Measurements from ENCODE around the gene NAPA.

DNA sequence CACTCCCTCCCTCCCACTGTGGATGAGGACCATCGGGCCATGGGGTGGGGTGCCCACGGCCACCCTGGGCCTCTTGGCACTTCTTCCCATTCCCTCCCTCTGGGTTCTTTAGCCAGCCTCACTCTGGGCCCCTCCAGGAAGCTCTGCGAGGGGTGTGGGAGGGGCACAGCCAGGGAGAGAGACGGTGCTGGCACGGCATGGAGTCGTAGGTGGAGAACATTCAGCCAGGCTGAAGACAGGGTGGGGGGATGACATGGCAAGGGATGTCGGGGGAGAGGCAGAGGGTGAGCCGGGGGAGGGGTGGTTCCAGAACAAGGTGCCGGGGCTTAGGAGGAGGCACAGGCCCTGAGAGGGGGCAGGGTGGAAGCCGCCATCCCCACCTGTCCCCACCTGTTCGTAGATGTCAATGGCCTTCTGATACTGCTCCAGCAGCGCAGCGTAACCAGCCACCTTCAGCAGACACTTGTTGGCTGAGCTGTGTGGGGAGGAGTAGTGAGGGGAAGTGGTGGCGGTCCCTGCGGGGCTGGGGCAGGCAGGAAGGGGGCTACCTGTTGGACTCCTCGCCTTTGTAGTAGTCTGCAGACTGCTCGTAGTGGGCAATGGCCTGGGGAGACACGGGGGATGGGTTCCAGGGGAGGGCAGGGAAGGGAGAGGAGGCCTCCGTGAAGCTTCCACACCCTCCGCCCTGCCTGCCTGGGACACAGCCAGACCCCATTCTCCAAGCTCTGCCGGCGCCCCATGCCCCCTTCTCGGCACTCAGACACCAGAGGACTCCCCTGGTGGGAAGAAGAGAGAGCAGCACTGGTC, 22.1 kb downstream of the NAPA start:
- TF ChIP-seq EZH2 (IDR thresholded peaks at IDR 0.05; ENCODE audit: borderline replicate concordance, low read length) = no peak
- TF ChIP-seq, protein P1, sequence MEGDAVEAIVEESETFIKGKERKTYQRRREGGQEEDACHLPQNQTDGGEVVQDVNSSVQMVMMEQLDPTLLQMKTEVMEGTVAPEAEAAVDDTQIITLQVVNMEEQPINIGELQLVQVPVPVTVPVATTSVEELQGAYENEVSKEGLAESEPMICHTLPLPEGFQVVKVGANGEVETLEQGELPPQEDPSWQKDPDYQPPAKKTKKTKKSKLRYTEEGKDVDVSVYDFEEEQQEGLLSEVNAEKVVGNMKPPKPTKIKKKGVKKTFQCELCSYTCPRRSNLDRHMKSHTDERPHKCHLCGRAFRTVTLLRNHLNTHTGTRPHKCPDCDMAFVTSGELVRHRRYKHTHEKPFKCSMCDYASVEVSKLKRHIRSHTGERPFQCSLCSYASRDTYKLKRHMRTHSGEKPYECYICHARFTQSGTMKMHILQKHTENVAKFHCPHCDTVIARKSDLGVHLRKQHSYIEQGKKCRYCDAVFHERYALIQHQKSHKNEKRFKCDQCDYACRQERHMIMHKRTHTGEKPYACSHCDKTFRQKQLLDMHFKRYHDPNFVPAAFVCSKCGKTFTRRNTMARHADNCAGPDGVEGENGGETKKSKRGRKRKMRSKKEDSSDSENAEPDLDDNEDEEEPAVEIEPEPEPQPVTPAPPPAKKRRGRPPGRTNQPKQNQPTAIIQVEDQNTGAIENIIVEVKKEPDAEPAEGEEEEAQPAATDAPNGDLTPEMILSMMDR (IDR thresholded peaks at IDR 0.05; ENCODE audit: low read length) = no peak
